K562 (cell line): ENCODE results near the gene NSUN2. TPM values are rescaled to one million over a fixed set of nuclear protein-coding genes. Genes with fewer than 3 reads are reported as not detected.

Source experiments
- ATAC-seq: fragments of 200-7000 bp; cut with Tn5 transposase; 3 replicates; pipeline ENCODE4 v1.9.1; 2020; ENCODE audit warnings: moderate library complexity
- BruUV-seq: library from RNA; stranded (reverse); fragments of 400-500 nt; replicated peaks from 2 replicates; lab custom pipeline; 2021; lab: Mats Ljungman, UMichigan
- CTCF ChIA-PET: fragments of 300-600 bp; formaldehyde crosslinking; extraction: SDS; loops from one replicate; lab custom pipeline; 2021; ENCODE audit warnings: low intra/inter-chr PET ratio; lab: Yijun Ruan, JAX
- POLR2A ChIA-PET: fragments of 300-600, 350-650 bp; sonication (Branson Sonifier 250); formaldehyde crosslinking; extraction: SDS; loops from one replicate; lab custom pipeline; 2021; ENCODE audit warnings: antibody characterized with exemption, inconsistent platforms; lab: Yijun Ruan, JAX
- DNase-seq, 4 experiments: peaks; one replicate each; pipeline versions ENCODE4 v3.0.0 to v3.0.0-alpha.2; 2011 to 2018; ENCODE audit warnings: low spot score in 3 of 4, mixed read lengths in 3 of 4; ENCODE audit errors: extremely low read depth in 1 of 4
- FAIRE-seq: peaks from 2 replicates; lab custom pipeline; 2011; peaks lifted over from hg19 to GRCh38; lab: Jason Lieb, UNC
- H2AFZ ChIP-seq: 2 replicates; pipeline ENCODE4 v1.6.0; 2011; ENCODE audit warnings: low read depth, low read length, control low read depth, inconsistent platforms
- H3K27ac ChIP-seq: fragments of 200-600 bp; 3 replicates; pipeline ENCODE4 v1.8.0; 2011; ENCODE audit warnings: low read depth, mild to moderate bottlenecking, control low read depth, inconsistent platforms, low read length, moderate library complexity, mixed read lengths; ENCODE audit errors: extremely low read depth
- H3K27me3 ChIP-seq, 2 experiments: fragments of 300-600 bp in 1 of 2; 2 replicates in 1 of 2; 3 replicates in 1 of 2; pipeline versions ENCODE4 v1.6.0 to v1.8.0; 2011; ENCODE audit warnings: inconsistent platforms in 2 of 2, low read length in 2 of 2, mild to moderate bottlenecking in 1 of 2, mixed read lengths in 1 of 2, moderate library complexity in 1 of 2; ENCODE audit not compliant: control insufficient read depth in 2 of 2, insufficient read depth in 2 of 2
- H3K36me3 ChIP-seq: fragments of 300-600 bp; 3 replicates; pipeline ENCODE4 v1.8.0; 2011; ENCODE audit warnings: mild to moderate bottlenecking, low read length, inconsistent platforms; ENCODE audit not compliant: control insufficient read depth, insufficient read depth
- H3K4me1 ChIP-seq, 2 experiments: fragments of 200-600 bp in 1 of 2; replicated peaks in 1 of 2; 2 replicates in 1 of 2; 3 replicates in 1 of 2; pipeline versions ENCODE4 v1.5.1 to v1.8.0; 2011; ENCODE audit warnings: inconsistent platforms in 2 of 2, low read length in 2 of 2, mild to moderate bottlenecking in 1 of 2, mixed read lengths in 1 of 2, moderate library complexity in 1 of 2; ENCODE audit not compliant: control insufficient read depth in 2 of 2, insufficient read depth in 2 of 2
- H3K4me2 ChIP-seq: 2 replicates; pipeline ENCODE4 v1.6.1; 2011; ENCODE audit warnings: low read length, control low read depth, inconsistent platforms, mixed read lengths; ENCODE audit not compliant: insufficient read depth
- H3K4me3 ChIP-seq: fragments of 200-600 bp; sonication (generic), shearing (Covaris generic); 2 replicates; pipeline ENCODE4 v1.5.1; 2016; ENCODE audit warnings: control low read depth, inconsistent platforms
- H3K79me2 ChIP-seq: fragments of 200-600 bp; 3 replicates; pipeline ENCODE4 v1.8.0; 2011; ENCODE audit warnings: low read length, inconsistent platforms; ENCODE audit not compliant: control insufficient read depth, insufficient read depth
- H3K9ac ChIP-seq, 2 experiments: 2 replicates each; pipeline versions ENCODE4 v1.6.0 to v1.6.1; 2011; ENCODE audit warnings: low read depth in 2 of 2, low read length in 2 of 2, control low read depth in 1 of 2, inconsistent platforms in 1 of 2, mild to moderate bottlenecking in 1 of 2, mixed read lengths in 1 of 2; ENCODE audit not compliant: insufficient read depth in 1 of 2
- H3K9me1 ChIP-seq: one replicate; pipeline ENCODE4 v1.6.0; 2011; ENCODE audit warnings: inconsistent platforms, mild to moderate bottlenecking, low read length, moderate library complexity; ENCODE audit not compliant: control insufficient read depth, insufficient read depth
- H3K9me3 ChIP-seq: replicated peaks from 2 replicates; pipeline ENCODE4 v1.5.1; 2011; ENCODE audit warnings: low read depth, low read length, inconsistent platforms; ENCODE audit not compliant: control insufficient read depth, insufficient read depth
- H4K20me1 ChIP-seq: replicated peaks from 2 replicates; pipeline ENCODE4 v1.6.1; 2011; ENCODE audit warnings: low read length, inconsistent platforms, mixed read lengths; ENCODE audit not compliant: control insufficient read depth, insufficient read depth
- CEBPG ChIP-seq, 3 experiments: fragments of 200-800 bp in 1 of 3; sonication (Bioruptor generic) in 1 of 3; sonication (generic) in 1 of 3; formaldehyde crosslinking in 1 of 3; IDR thresholded peaks in 2 of 3; conservative IDR thresholded peaks in 1 of 3; 2 replicates each; pipeline versions ENCODE4 v1.6.1 to v1.8.0; 2016 to 2022; ENCODE audit warnings: missing compliant biosample characterization in 2 of 3, missing genetic modification characterization in 2 of 3, mild to moderate bottlenecking in 1 of 3, missing genetic modification reagents in 1 of 3
- E2F5 ChIP-seq: sonication (generic); formaldehyde crosslinking; IDR thresholded peaks from 2 replicates; pipeline ENCODE4 v1.8.0; 2022; ENCODE audit warnings: mild to moderate bottlenecking, missing genetic modification reagents
- MCM5 ChIP-seq: fragments of 450-650 bp; IDR thresholded peaks from 2 replicates; pipeline ENCODE4 v1.6.1; 2016; ENCODE audit warnings: low read depth
- NCOA2 ChIP-seq, 2 experiments: fragments of 450-650 bp; IDR thresholded peaks; 2 replicates each; pipeline ENCODE4 v1.6.1; 2018; ENCODE audit warnings: mild to moderate bottlenecking in 2 of 2, moderate library complexity in 1 of 2; ENCODE audit not compliant: partially characterized antibody in 2 of 2
- POLR2A ChIP-seq: fragments of 450-650 bp; conservative IDR thresholded peaks from 2 replicates; pipeline ENCODE4 v1.6.1; 2016
- SUPT5H ChIP-seq: fragments of 450-650 bp; IDR thresholded peaks from 2 replicates; pipeline ENCODE4 v1.6.1; 2016
- TARDBP ChIP-seq: fragments of 450-650 bp; IDR thresholded peaks from 2 replicates; pipeline ENCODE4 v1.6.1; 2016
- TCFL5 ChIP-seq: fragments of 250-450 bp; sonication (Bioruptor Pico); conservative IDR thresholded peaks from 2 replicates; pipeline ENCODE4 v1.6.1; 2021; ENCODE audit warnings: mild to moderate bottlenecking, moderate library complexity, matching md5 sums
- TEAD4 ChIP-seq, 2 experiments: sonication (generic) in 1 of 2; formaldehyde crosslinking in 1 of 2; IDR thresholded peaks; 2 replicates each; pipeline versions ENCODE4 v1.6.1 to v1.8.0; 2012 to 2022; ENCODE audit warnings: borderline replicate concordance in 1 of 2, inconsistent platforms in 1 of 2, low read length in 1 of 2, mild to moderate bottlenecking in 1 of 2, missing genetic modification reagents in 1 of 2
- ZNF586 ChIP-seq: fragments of 450-650 bp; formaldehyde crosslinking; conservative IDR thresholded peaks from 2 replicates; pipeline ENCODE4 v1.4.0; 2020; ENCODE audit warnings: mild to moderate bottlenecking, moderate library complexity
- ZNF609 ChIP-seq: sonication (generic); formaldehyde crosslinking; IDR thresholded peaks from 2 replicates; pipeline ENCODE4 v1.8.1; 2023; ENCODE audit warnings: missing genetic modification reagents, mild to moderate bottlenecking, borderline replicate concordance
- WGBS: fragments of 100-300 bp; shearing (Covaris generic); methylation state at CpG from one replicate; pipeline ENCODE4 v1.1.6; 2016; ENCODE audit warnings: low coverage, mixed read lengths; ENCODE audit not compliant: insufficient coverage; ENCODE audit errors: missing lambda C conversion rate; 5-methylcytosine and 5-hydroxymethylcytosine counted together
- in situ Hi-C: fragments of 300-500 bp; cut with MboI; formaldehyde crosslinking; loops from 4 replicates; pipeline ENCODE4 v1.15.0; 2018; ENCODE audit warnings: inconsistent platforms, mixed read lengths
- intact Hi-C: fragments of 100-400 bp; cut with micrococcal nuclease; formaldehyde crosslinking; loops from 2 replicates; pipeline ENCODE4 v1.14.2; 2022
- polyA plus RNA-seq, 8 experiments: library from polyadenylated mRNA; depleted of rRNA in 4 of 8; stranded (reverse) in 5 of 8; unstranded in 3 of 8; fragments of >200 nt; fragmentation: Nextera tagmentation in 2 of 8; fragmentation: Illumina TruSeq in 1 of 8; extraction: Ambion mirVana in 2 of 8; extraction: Trizol in 1 of 8; gene quantifications; 2 replicates each; pipeline versions ENCODE4 v1.2.1 to v1.2.3, GENCODE V29; 2011 to 2014; ENCODE audit warnings: inconsistent platforms in 1 of 8, missing spikeins in 1 of 8
- total RNA-seq, 7 experiments: library from RNA; depleted of rRNA in 6 of 7; stranded (reverse); fragments of >200 nt in 6 of 7; fragmentation: Illumina TruSeq in 2 of 7; extraction: Trizol in 2 of 7; gene quantifications; 2 replicates each; pipeline versions ENCODE4 v1.2.1 to v1.2.3, GENCODE V29; 2011 to 2021; ENCODE audit warnings: low replicate concordance in 1 of 7
- TF ChIP-seq, protein P1 (sequence below): IDR thresholded peaks from 2 replicates; pipeline ENCODE4 v1.6.1; 2016; ENCODE audit warnings: missing genetic modification characterization, missing compliant biosample characterization
- TF ChIP-seq, protein P2 (sequence below): fragments of 450-650 bp; formaldehyde crosslinking; IDR thresholded peaks from 2 replicates; pipeline ENCODE4 v1.4.0; 2020; ENCODE audit warnings: mild to moderate bottlenecking, moderate library complexity

The NSUN2 gene
- total and polyA plus RNA-seq, 9 of the 15 experiments (the other 6 are each of a cell fraction or from before 2014, with no cell fraction given), result 9.2 to 167 (median 127) TPM

- POLR2A ChIA-PET, result interaction anchor here (0.6 to 1.7 kb wide), 4 partner anchors 10 to 172 kb away, joined by 3 to 6 read pairs (median 4); no protein-coding TSS in a partner anchor
- WGBS, result 82% methylated on average over 14 of the region's 14 CpGs
- no peak for FAIRE-seq
- TF ChIP-seq ZNF609 (no peak), SUPT5H (0 out of 2 replicates have a peak, but pooled peaks have one; percentile 39), POLR2A (peak; percentile 63), NCOA2 (IDR thresholded peaks at IDR 0.05; ENCODE audit: partially characterized antibody in 2 of 2) (no peak), CEBPG (CRISPR knock-in tag; IDR thresholded peaks at IDR 0.05) (no peak), CEBPG (tag; conservative IDR thresholded peaks at IDR 0.05 in 1 of 2, IDR thresholded peaks at IDR 0.05 in 1 of 2) (no peak), TARDBP (no peak), ZNF586 (CRISPR knock-in tag) (no peak), MCM5 (no peak), TCFL5 (CRISPR knock-in tag) (no peak), E2F5 (no peak), TEAD4 (IDR thresholded peaks at IDR 0.05; ENCODE audit: low read length) (no peak), TEAD4 (CRISPR knock-in tag; IDR thresholded peaks at IDR 0.05; ENCODE audit: borderline replicate concordance) (no peak)
- TF ChIP-seq, protein P1, sequence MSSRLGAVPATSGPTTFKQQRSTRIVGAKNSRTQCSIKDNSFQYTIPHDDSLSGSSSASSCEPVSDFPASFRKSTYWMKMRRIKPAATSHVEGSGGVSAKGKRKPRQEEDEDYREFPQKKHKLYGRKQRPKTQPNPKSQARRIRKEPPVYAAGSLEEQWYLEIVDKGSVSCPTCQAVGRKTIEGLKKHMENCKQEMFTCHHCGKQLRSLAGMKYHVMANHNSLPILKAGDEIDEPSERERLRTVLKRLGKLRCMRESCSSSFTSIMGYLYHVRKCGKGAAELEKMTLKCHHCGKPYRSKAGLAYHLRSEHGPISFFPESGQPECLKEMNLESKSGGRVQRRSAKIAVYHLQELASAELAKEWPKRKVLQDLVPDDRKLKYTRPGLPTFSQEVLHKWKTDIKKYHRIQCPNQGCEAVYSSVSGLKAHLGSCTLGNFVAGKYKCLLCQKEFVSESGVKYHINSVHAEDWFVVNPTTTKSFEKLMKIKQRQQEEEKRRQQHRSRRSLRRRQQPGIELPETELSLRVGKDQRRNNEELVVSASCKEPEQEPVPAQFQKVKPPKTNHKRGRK (tag), result no peak
- TF ChIP-seq, protein P2, sequence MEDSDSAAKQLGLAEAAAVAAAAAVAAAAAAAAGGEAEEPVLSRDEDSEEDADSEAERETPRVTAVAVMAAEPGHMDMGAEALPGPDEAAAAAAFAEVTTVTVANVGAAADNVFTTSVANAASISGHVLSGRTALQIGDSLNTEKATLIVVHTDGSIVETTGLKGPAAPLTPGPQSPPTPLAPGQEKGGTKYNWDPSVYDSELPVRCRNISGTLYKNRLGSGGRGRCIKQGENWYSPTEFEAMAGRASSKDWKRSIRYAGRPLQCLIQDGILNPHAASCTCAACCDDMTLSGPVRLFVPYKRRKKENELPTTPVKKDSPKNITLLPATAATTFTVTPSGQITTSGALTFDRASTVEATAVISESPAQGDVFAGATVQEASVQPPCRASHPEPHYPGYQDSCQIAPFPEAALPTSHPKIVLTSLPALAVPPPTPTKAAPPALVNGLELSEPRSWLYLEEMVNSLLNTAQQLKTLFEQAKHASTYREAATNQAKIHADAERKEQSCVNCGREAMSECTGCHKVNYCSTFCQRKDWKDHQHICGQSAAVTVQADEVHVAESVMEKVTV (CRISPR knock-in tag), result no peak
These were observed 34.4 kb downstream of the NSUN2 start for GRCh38 chr5:6598351-6598900.

More at GRCh38 chr5:6598351-6598900, 34.4 kb downstream of the NSUN2 start:
- H3K36me3 ChIP-seq, result peaks cover 73% of the 10 kb centered on the region
- no peaks in the 10 kb centered on the region for H3K9me1 ChIP-seq
- no peaks in the 10 kb centered on the region for H3K79me2 ChIP-seq
- H3K4me1 ChIP-seq, result no peaks in the 10 kb centered on the region
- intact Hi-C loops (no loop called here), in situ Hi-C loops (no loop called here)
- CTCF ChIA-PET, result no interaction called here
- DNase-seq, result no peak
- H3K9me3 ChIP-seq, result no peaks in the 10 kb centered on the region
- no TSS peak for BruUV-seq
- H3K9ac ChIP-seq, result no peak overlapping the region
- ATAC-seq, result peak; percentile 11; the same call in 1 of the 3 replicates
- no peak overlapping the region for H3K27ac ChIP-seq
- no peaks in the 10 kb centered on the region for H4K20me1 ChIP-seq
- H2AFZ ChIP-seq, result no peak overlapping the region
- no peak overlapping the region for H3K4me2 ChIP-seq
- no peak overlapping the region for H3K4me3 ChIP-seq
- H3K27me3 ChIP-seq, result no peaks in the 10 kb centered on the region
